Endothelial cell of umbilical vein (primary cell): ENCODE measurements around the gene NUDT22. TPM values are rescaled to one million over a fixed set of nuclear protein-coding genes. Genes with fewer than 3 reads are reported as not detected.

ENCODE experiments used
- BruUV-seq: library from RNA; stranded (reverse); fragments of 400-500 nt; replicated peaks from 2 replicates; lab custom pipeline; 2021; lab: Mats Ljungman, UMichigan
- CTCF ChIA-PET: fragments of 300-600, 350-600 bp; sonication (Branson Sonifier 250); formaldehyde crosslinking; loops from one replicate; lab custom pipeline; 2021; ENCODE audit warnings: antibody characterized with exemption, inconsistent platforms; lab: Charles Lee
- POLR2A ChIA-PET: fragments of 300-600, 350-600 bp; sonication (Branson Sonifier 250); formaldehyde crosslinking; loops from one replicate; lab custom pipeline; 2021; ENCODE audit warnings: antibody characterized with exemption, inconsistent platforms; lab: Charles Lee
- DNase-seq: peaks from one replicate; pipeline ENCODE4 v3.0.0-alpha.2; 2011; ENCODE audit warnings: low read depth, low spot score
- FAIRE-seq: peaks from 2 replicates; lab custom pipeline; 2011; peaks lifted over from hg19 to GRCh38; lab: Jason Lieb, UNC
- H2AFZ ChIP-seq: 2 replicates; pipeline ENCODE4 v1.6.0; 2012; ENCODE audit warnings: low read depth, low read length, control low read depth, inconsistent platforms
- H3K27ac ChIP-seq: 2 replicates; pipeline ENCODE4 v1.5.1; 2011; ENCODE audit warnings: low read depth, mild to moderate bottlenecking, control low read depth, low read length, moderate library complexity; ENCODE audit not compliant: insufficient read depth
- H3K27me3 ChIP-seq, 2 experiments: 2 replicates each; pipeline versions ENCODE4 v1.6.0 to v1.6.1; 2011; ENCODE audit warnings: low read length in 2 of 2, mixed read lengths in 1 of 2; ENCODE audit not compliant: control insufficient read depth in 2 of 2, insufficient read depth in 2 of 2
- H3K36me3 ChIP-seq, 2 experiments: 2 replicates in 1 of 2; 3 replicates in 1 of 2; pipeline ENCODE4 v1.5.1; 2011; ENCODE audit warnings: low read length in 2 of 2, mild to moderate bottlenecking in 1 of 2, moderate library complexity in 1 of 2; ENCODE audit not compliant: control insufficient read depth in 2 of 2, insufficient read depth in 2 of 2; ENCODE audit errors: extremely low read depth in 1 of 2
- H3K4me1 ChIP-seq: 3 replicates; pipeline ENCODE4 v1.5.1; 2011; ENCODE audit warnings: mild to moderate bottlenecking, low read length; ENCODE audit not compliant: control insufficient read depth, insufficient read depth; ENCODE audit errors: extremely low read depth
- H3K4me2 ChIP-seq: 2 replicates; pipeline ENCODE4 v1.6.1; 2011; ENCODE audit warnings: low read length, control low read depth, mixed read lengths; ENCODE audit not compliant: insufficient read depth
- H3K4me3 ChIP-seq, 3 experiments: fragments of 200-600 bp in 1 of 3; sonication (generic), shearing (Covaris generic) in 1 of 3; replicated peaks in 1 of 3; 2 replicates each; pipeline ENCODE4 v1.5.1; 2011 to 2016; ENCODE audit warnings: control low read depth in 3 of 3, low read length in 3 of 3, mild to moderate bottlenecking in 2 of 3, inconsistent platforms in 1 of 3, low read depth in 1 of 3, moderate library complexity in 1 of 3; ENCODE audit not compliant: insufficient read depth in 1 of 3
- H3K79me2 ChIP-seq: 2 replicates; pipeline ENCODE4 v1.6.0; 2012; ENCODE audit warnings: low read length, inconsistent platforms; ENCODE audit not compliant: control insufficient read depth, insufficient read depth
- H3K9ac ChIP-seq: replicated peaks from 2 replicates; pipeline ENCODE3; 2011; ENCODE audit warnings: low read length, control low read depth; ENCODE audit not compliant: insufficient read depth; ENCODE audit errors: extremely low read depth
- H3K9me1 ChIP-seq: replicated peaks from 3 replicates; pipeline ENCODE4 v1.6.0; 2011; ENCODE audit warnings: mild to moderate bottlenecking, low read length; ENCODE audit not compliant: control insufficient read depth, insufficient read depth; ENCODE audit errors: extremely low read depth
- H3K9me3 ChIP-seq: replicated peaks from 2 replicates; pipeline ENCODE4 v1.5.1; 2012; ENCODE audit warnings: low read length, inconsistent platforms; ENCODE audit not compliant: control insufficient read depth, insufficient read depth
- H4K20me1 ChIP-seq: replicated peaks from 2 replicates; pipeline ENCODE3; 2011; ENCODE audit warnings: mild to moderate bottlenecking, low read length; ENCODE audit not compliant: control insufficient read depth, insufficient read depth; ENCODE audit errors: extremely low read depth
- EZH2 ChIP-seq: IDR thresholded peaks from 2 replicates; pipeline ENCODE4 v1.6.1; 2012; ENCODE audit warnings: borderline replicate concordance, low read depth, mild to moderate bottlenecking, moderate library complexity, low read length, inconsistent platforms; ENCODE audit not compliant: severe bottlenecking
- FOS ChIP-seq: IDR thresholded peaks from 2 replicates; pipeline ENCODE4 v1.6.1; 2011; ENCODE audit warnings: mild to moderate bottlenecking, low read length, moderate library complexity, borderline replicate concordance; ENCODE audit not compliant: insufficient read depth
- GATA2 ChIP-seq: IDR thresholded peaks from 2 replicates; pipeline ENCODE4 v1.7.0; 2011; ENCODE audit warnings: low read depth, mild to moderate bottlenecking, moderate library complexity, mixed read lengths, low read length; ENCODE audit not compliant: insufficient read length, insufficient read depth
- JUN ChIP-seq: IDR thresholded peaks from 2 replicates; pipeline ENCODE4 v1.6.1; 2011; ENCODE audit warnings: borderline replicate concordance, low read depth; ENCODE audit not compliant: insufficient read length, insufficient read depth
- MYC ChIP-seq: IDR thresholded peaks from one replicate; pipeline ENCODE4 v1.6.1; 2011; ENCODE audit warnings: mild to moderate bottlenecking, low read depth, low read length
- POLR2A ChIP-seq: IDR thresholded peaks from 2 replicates; pipeline ENCODE4 v1.6.1; 2012; ENCODE audit warnings: low read depth, mild to moderate bottlenecking, control low read depth, low read length
- POLR2AphosphoS5 ChIP-seq: IDR thresholded peaks from 2 replicates; pipeline ENCODE4 v1.6.1; 2012; ENCODE audit warnings: low read depth, mild to moderate bottlenecking, control low read depth, low read length, moderate library complexity; ENCODE audit not compliant: insufficient read depth
- dilution Hi-C: fragments of 300-500 bp; cut with MboI; formaldehyde crosslinking; loops from one replicate; pipeline ENCODE4 v1.15.0; 2019; ENCODE audit warnings: low sequenced_read_pairs; ENCODE audit not compliant: extremely low pct_ligation_motif_present
- intact Hi-C: fragments of 100-400 bp; cut with micrococcal nuclease; formaldehyde crosslinking; loops from one replicate; pipeline ENCODE4 v1.10.0; 2022
- polyA plus RNA-seq, 4 experiments: library from polyadenylated mRNA; depleted of rRNA in 3 of 4; stranded (reverse) in 3 of 4; unstranded in 1 of 4; fragments of >200 nt; gene quantifications; 2 replicates each; pipeline versions ENCODE4 v1.2.1 to v1.2.3, GENCODE V29; 2011 to 2012; ENCODE audit warnings: missing spikeins in 1 of 4
- total RNA-seq: library from RNA; stranded (reverse); gene quantifications from 2 replicates; pipeline ENCODE4 v1.2.3, GENCODE V29; 2021
- TF ChIP-seq, protein P1 (sequence below), 2 donors: IDR thresholded peaks; 1 replicate in 1 of 2; 2 replicates in 1 of 2; pipeline ENCODE4 v1.5.1; 2011; ENCODE audit warnings: low read length in 2 of 2, mild to moderate bottlenecking in 2 of 2, moderate library complexity in 2 of 2, control low read depth in 1 of 2, inconsistent platforms in 1 of 2, low read depth in 1 of 2; ENCODE audit not compliant: insufficient read depth in 1 of 2; ENCODE audit errors: extremely low read depth in 1 of 2
- TF ChIP-seq, protein P2 (sequence below): IDR thresholded peaks from 2 replicates; pipeline ENCODE4 v1.6.1; 2011; ENCODE audit not compliant: insufficient read depth, insufficient read length

NUDT22 gene
- total and polyA plus RNA-seq, 2 donors (not counting 3 experiments of a cell fraction or from before 2014, with no cell fraction given): 37.8 to 54.8 TPM

DNA sequence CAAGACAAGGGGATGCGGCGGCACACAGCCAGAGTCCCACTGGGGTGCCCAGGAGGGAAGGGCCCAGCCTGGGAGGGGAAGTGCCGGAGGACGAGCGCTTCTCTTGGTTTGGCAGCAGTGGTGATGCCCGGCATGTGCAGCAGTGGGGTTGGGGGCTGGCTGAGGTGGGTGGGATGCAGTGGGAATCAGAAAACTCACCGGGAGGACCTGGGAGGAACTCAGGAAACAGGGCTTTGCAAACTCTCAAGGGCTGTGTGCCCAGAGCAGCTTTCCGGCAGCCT is 16.6 kb upstream of the NUDT22 start:
- intact Hi-C loops: no loop called here

More for the DNA sequence above, 16.6 kb upstream of the NUDT22 start:
- H3K9ac ChIP-seq: no peak overlapping the region
- no peaks in the 10 kb centered on the region for H3K9me1 ChIP-seq
- ChIA-PET CTCF (interaction anchor here (11.5 kb wide), 1 partner anchor 94 kb away, joined by 413 read pairs; the partner anchor contains the start of genes CATSPERZ and ESRRA), POLR2A (no interaction called here)
- H3K9me3 ChIP-seq: no peaks in the 10 kb centered on the region
- H4K20me1 ChIP-seq: no peaks in the 10 kb centered on the region
- peaks cover 12% of the 10 kb centered on the region for H3K79me2 ChIP-seq
- FAIRE-seq: no peak
- H3K4me2 ChIP-seq: no peak overlapping the region
- H2AFZ ChIP-seq: no peak overlapping the region
- peaks cover 0 to 7% of the 10 kb centered on the region in 2 experiments for H3K36me3 ChIP-seq
- H3K27me3 ChIP-seq: no peaks in the 10 kb centered on the region
- H3K4me3 ChIP-seq: no peak overlapping the region
- BruUV-seq: no TSS peak
- DNase-seq: no peak
- no peak for TF ChIP-seq EZH2
- no peak for TF ChIP-seq FOS
- TF ChIP-seq, protein P1, sequence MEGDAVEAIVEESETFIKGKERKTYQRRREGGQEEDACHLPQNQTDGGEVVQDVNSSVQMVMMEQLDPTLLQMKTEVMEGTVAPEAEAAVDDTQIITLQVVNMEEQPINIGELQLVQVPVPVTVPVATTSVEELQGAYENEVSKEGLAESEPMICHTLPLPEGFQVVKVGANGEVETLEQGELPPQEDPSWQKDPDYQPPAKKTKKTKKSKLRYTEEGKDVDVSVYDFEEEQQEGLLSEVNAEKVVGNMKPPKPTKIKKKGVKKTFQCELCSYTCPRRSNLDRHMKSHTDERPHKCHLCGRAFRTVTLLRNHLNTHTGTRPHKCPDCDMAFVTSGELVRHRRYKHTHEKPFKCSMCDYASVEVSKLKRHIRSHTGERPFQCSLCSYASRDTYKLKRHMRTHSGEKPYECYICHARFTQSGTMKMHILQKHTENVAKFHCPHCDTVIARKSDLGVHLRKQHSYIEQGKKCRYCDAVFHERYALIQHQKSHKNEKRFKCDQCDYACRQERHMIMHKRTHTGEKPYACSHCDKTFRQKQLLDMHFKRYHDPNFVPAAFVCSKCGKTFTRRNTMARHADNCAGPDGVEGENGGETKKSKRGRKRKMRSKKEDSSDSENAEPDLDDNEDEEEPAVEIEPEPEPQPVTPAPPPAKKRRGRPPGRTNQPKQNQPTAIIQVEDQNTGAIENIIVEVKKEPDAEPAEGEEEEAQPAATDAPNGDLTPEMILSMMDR (IDR thresholded peaks at IDR 0.05; ENCODE audit: extremely low read depth in 1 of 2, insufficient read depth in 1 of 2, low read depth in 1 of 2, low read length in 2 of 2): no peak
- TF ChIP-seq POLR2A: no peak
- no peak for TF ChIP-seq MYC
- no peak for TF ChIP-seq POLR2AphosphoS5
- TF ChIP-seq GATA2: no peak
- TF ChIP-seq, protein P2, sequence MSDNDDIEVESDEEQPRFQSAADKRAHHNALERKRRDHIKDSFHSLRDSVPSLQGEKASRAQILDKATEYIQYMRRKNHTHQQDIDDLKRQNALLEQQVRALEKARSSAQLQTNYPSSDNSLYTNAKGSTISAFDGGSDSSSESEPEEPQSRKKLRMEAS: no peak
- TF ChIP-seq JUN: no peak
- dilution Hi-C loops: no loop called here
- H3K27ac ChIP-seq: no peak overlapping the region
- H3K4me1 ChIP-seq: peaks cover 34% of the 10 kb centered on the region
